ENCODE data around the gene CGB7. TPM values are rescaled to one million over a fixed set of nuclear protein-coding genes. Genes with fewer than 3 reads are reported as not detected.

Gene CGB7
- total and polyA plus RNA-seq, 10 donors, result 0.03 to 0.06 TPM; not detected in 8

GRCh38 chr19:49102303-49102702 lies 44.8 kb upstream of the CGB7 start:
- H3K36me3 ChIP-seq, result peaks cover 5 to 100% (median 95%) of the 10 kb centered on the region in 6 donors
- no peaks in the 10 kb centered on the region for H3K9me3 ChIP-seq
- 86 to 97% (median 93%) methylated on average over 9 to 12 of the region's 12 CpGs for WGBS, 5 donors
- intact Hi-C loops (cut with DNase I; ENCODE audit: low total_unique reads), result no loop called here
- no peaks in the 10 kb centered on the region for H3K27me3 ChIP-seq (replicated peaks in 1 of 7)
- no peak overlapping the region for H3K4me3 ChIP-seq
- H3K27ac ChIP-seq, result no peak overlapping the region
- DNase-seq, result no peak
- no peak for TF ChIP-seq CTCF (IDR thresholded peaks at IDR 0.05 in 8 of 11, conservative IDR thresholded peaks at IDR 0.05 in 3 of 11)
- peak in 1 of 3 donors; percentile 42 for TF ChIP-seq POLR2AphosphoS5 (IDR thresholded peaks at IDR 0.05)
- H3K4me1 ChIP-seq, result peaks cover 0 to 30% (median 5%) of the 10 kb centered on the region in 6 donors

- no peak overlapping the region for H3K4me3 ChIP-seq
- no peak overlapping the region for H3K27ac ChIP-seq
- TF ChIP-seq POLR2A (IDR thresholded peaks at IDR 0.05), result no peak
- no peak for TF ChIP-seq CTCF (IDR thresholded peaks at IDR 0.05 in 8 of 11, conservative IDR thresholded peaks at IDR 0.05 in 3 of 11)
- TF ChIP-seq POLR2AphosphoS5 (IDR thresholded peaks at IDR 0.05), result peak in 2 of 3 donors; percentile 14 to 50
- peaks cover 5 to 100% (median 96%) of the 10 kb centered on the region in 6 donors for H3K36me3 ChIP-seq
- 81 to 92% (median 90%) methylated on average over 12 of the region's 12 CpGs for WGBS, 5 donors
- peaks cover 0 to 35% (median 7%) of the 10 kb centered on the region in 6 donors for H3K4me1 ChIP-seq
- no peaks in the 10 kb centered on the region for H3K9me3 ChIP-seq
- intact Hi-C loops (cut with DNase I; ENCODE audit: low total_unique reads), result no loop called here
- DNase-seq, result no peak
- no peaks in the 10 kb centered on the region for H3K27me3 ChIP-seq (replicated peaks in 1 of 7)
Measured at GRCh38 chr19:49101160-49101559, 43.6 kb upstream of the CGB7 start.

GRCh38 chr19:49098795-49099194 lies 41.2 kb upstream of the CGB7 start:
- TF ChIP-seq POLR2A (IDR thresholded peaks at IDR 0.05), result no peak
- no peak for TF ChIP-seq POLR2AphosphoS5 (IDR thresholded peaks at IDR 0.05)
- TF ChIP-seq CTCF (IDR thresholded peaks at IDR 0.05 in 8 of 11, conservative IDR thresholded peaks at IDR 0.05 in 3 of 11), result no peak
- Histone ChIP-seq H3K27me3 (replicated peaks in 1 of 7) (no peaks in the 10 kb centered on the region), H3K4me3 (no peak overlapping the region), H3K9me3 (no peaks in the 10 kb centered on the region), H3K36me3 (peaks cover 5 to 100% (median 95%) of the 10 kb centered on the region in 6 donors), H3K4me1 (peaks cover 0 to 49% (median 15%) of the 10 kb centered on the region in 6 donors), H3K27ac (no peak overlapping the region)
- intact Hi-C loops (cut with DNase I; ENCODE audit: low total_unique reads), result loop anchor here (10.0 kb wide), 1 partner anchor 46 kb away; no protein-coding TSS in a partner anchor
- 87 to 98% (median 90%) methylated on average over 4 of the region's 4 CpGs for WGBS, 5 donors
- DNase-seq, result no peak

GRCh38 chr19:49097453-49098288 lies 40.1 kb upstream of the CGB7 start:
- Histone ChIP-seq H3K27ac (no peak overlapping the region), H3K9me3 (no peaks in the 10 kb centered on the region), H3K36me3 (peaks cover 8 to 100% (median 95%) of the 10 kb centered on the region in 6 donors), H3K27me3 (replicated peaks in 1 of 7) (no peaks in the 10 kb centered on the region), H3K4me1 (peaks cover 0 to 40% (median 16%) of the 10 kb centered on the region in 6 donors), H3K4me3 (no peak overlapping the region)
- TF ChIP-seq POLR2A (IDR thresholded peaks at IDR 0.05) (no peak), CTCF (IDR thresholded peaks at IDR 0.05 in 8 of 11, conservative IDR thresholded peaks at IDR 0.05 in 3 of 11) (peak; percentile 93 to 99 (median 98)), POLR2AphosphoS5 (IDR thresholded peaks at IDR 0.05) (peak in 2 of 3 donors; percentile 33 to 36)
- intact Hi-C loops (cut with DNase I; ENCODE audit: low total_unique reads), result loop anchor here (2.0 to 10.0 kb wide), 2 partner anchors 47 to 101 kb away; no protein-coding TSS in a partner anchor
- peak; percentile 90 for DNase-seq
- WGBS, 5 donors, result 57 to 63% (median 61%) methylated on average over 8 of the region's 8 CpGs
